ENCODE measurements around the gene PRUNE2.

The PRUNE2 gene

DNA sequence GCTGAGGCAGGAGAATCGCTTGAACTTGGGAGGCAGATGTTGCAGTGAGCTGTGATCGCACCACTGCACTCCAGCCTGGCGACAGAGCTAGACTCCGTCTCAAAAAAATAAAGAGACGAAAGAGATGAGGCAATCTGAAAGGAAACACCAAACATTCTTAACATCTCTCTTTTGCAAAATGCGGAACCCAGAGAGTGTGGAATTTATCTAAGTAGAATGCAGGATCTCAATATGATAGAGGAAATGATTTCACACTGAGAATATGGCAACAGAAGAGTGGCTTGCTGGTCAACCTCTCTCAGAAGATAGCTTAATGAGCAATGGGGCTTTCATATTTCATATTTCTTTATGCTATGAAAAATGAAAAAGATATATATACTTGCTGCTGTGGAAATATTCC, 175.1 kb downstream of the PRUNE2 start:
- no peak for DNase-seq

- DNase-seq, result no peak
Observed at GRCh38 chr9:76729980-76730737, 175.8 kb downstream of the PRUNE2 start.

DNA sequence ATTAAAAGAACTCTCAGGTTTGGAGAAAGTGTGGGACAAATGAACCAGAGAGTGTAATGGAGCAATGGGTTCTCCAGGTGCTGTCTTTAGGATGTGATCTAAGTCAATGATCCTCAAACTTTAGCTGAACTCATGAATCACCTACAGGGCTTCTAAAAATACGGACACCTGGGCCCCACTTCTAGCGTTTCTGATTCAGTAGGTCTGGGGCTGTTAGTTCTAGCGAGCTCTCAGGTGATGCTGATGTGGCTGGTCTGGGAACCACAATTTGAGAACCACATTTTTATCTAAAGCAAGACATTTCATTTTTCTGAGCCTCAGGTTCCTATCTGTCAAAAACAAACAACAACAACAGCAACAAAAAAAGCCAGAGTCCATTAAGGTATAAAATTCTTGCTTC, 176.8 kb downstream of the PRUNE2 start:
- DNase-seq, result no peak

- no peak for DNase-seq
Observed at GRCh38 chr9:76725885-76726284, 180.0 kb downstream of the PRUNE2 start.

DNA sequence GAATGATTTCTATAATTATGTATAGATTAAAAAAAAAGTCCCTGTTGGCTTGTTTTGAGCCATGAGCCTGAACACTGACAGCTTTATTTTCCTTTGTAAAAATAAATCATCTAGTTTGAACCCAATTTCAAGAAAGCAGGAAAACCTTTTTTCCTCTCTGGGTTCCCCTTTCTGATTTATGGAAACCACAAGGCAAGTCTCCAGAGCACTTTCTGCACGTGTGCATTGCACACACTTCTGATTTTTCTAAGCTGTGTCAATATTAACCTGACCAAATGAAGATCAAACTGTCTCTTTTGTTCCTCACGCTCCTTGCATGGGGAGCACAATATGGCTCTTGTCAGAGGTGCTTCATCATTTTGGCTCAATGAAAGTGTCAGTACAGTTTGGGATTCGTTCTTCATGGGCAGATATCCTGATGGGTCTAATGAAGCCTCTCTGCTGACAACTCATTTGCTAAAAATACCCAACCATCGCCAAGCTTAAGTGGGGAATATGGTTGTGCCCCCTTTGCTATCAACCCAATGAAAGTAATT, 180.8 kb downstream of the PRUNE2 start:
- no peak for DNase-seq

DNA sequence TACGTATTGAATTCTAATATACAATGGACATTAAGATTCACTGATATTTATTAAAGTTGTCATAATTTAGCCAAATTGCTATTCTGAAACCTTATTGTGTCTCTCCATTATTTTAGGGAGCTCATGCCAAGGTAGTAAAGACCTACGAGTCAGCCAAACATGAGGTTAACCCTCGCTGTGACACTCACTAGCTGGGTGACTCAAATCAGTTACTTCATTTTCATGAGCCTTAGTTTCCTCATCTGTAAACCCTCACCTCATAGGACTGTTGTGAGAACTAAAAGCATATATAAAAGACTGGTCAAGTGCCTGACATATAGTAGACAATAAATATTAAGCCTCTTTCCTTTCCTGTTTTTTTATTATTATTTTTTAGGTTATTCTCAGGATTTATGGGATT, 185.7 kb downstream of the PRUNE2 start:
- DNase-seq, result no peak

- no peak for DNase-seq
Observed at GRCh38 chr9:76718166-76718565, 187.7 kb downstream of the PRUNE2 start.

GRCh38 chr9:76717613-76718012, 188.3 kb downstream of the PRUNE2 start:
- DNase-seq, result no peak

GRCh38 chr9:76717176-76717575, 188.7 kb downstream of the PRUNE2 start:
- no peak for DNase-seq

GRCh38 chr9:76716085-76716672, 189.7 kb downstream of the PRUNE2 start:
- DNase-seq, result no peak

- no peak for DNase-seq
Observed at GRCh38 chr9:76713381-76713780, 192.5 kb downstream of the PRUNE2 start.

- DNase-seq, result no peak
Observed at GRCh38 chr9:76709020-76709419, 196.9 kb downstream of the PRUNE2 start.

GRCh38 chr9:76707510-76707909, 198.4 kb downstream of the PRUNE2 start:
- DNase-seq, result no peak

DNA sequence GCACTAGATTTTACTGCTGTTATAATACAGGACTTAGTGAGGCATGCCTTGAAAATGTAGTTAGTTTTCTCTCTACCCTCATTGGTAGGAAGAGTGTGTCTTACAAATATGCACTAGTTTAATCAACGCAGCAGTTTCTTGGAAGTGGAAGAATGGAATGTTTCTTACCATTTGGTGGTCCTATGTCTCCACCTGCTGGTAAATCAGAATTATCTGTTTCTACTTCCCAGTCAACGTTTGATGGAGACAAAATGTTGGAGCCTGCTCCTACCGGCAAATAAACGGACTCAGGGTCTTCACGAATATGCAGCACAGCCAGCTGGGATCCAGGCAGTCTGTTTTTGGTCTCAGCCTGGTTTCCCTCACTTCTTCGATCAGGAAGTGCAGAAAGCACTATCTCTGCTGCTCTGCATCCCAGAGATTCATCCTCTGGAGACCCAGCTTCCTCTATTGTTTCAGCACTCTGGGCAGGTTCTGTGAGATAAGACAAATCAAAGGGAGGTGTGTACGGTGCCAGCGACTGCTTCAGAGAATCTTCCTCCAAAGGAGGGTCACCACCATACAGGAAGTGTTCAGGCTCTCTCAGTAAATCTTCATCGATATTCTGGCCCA, 201.2 kb downstream of the PRUNE2 start:
- DNase-seq, result no peak

DNA sequence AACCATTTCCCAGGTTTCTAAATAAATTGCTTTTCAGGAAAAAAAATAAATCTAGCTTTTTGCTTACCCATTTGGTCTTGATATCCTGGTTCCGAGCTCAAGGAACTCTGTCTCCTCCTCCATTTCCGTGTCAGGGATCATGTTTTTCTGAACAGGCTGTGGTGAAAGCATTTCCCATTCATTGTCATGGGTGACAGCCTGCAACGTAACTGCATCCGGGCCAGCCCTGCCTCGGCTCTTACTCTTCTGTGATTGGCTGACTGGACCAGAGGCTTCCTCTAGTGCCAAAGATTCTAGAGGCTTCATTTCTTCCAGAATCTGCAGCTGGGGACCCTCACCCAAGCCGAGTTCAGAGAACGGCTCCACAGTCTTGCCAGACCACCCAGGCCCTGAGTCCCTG, 202.6 kb downstream of the PRUNE2 start:
- DNase-seq, result no peak

DNA sequence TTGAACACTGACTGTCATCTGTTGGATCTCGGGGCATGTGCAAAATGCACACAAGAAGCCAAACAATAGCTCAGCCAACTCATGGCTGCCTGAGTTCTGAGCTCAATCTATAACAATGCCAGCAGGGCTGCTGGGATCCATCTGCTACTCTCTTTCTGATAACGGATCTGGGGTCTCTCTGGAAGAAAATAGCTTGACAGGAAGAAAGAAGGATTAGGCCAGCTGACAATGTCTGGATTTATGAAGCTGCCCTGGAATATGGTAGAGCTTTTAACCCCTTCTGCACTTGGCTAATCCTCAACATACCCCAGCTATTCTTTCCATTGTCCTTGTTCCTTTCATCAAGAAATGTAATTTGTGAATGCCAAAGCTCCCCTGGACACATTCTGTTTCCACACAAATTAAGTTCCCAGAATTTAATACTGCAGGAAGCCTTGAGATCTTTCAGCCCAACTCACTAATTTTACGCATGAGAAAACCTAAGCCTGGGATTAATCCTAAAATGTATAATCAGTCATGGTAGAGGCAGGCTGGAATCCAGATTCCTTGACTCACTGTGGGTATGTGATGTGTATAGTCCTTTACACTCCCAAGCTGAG, 204.4 kb downstream of the PRUNE2 start:
- no peak for DNase-seq

- no peak for DNase-seq
Observed at GRCh38 chr9:76700916-76701315, 205.0 kb downstream of the PRUNE2 start.

GRCh38 chr9:76699971-76700370, 205.9 kb downstream of the PRUNE2 start:
- no peak for DNase-seq

DNA sequence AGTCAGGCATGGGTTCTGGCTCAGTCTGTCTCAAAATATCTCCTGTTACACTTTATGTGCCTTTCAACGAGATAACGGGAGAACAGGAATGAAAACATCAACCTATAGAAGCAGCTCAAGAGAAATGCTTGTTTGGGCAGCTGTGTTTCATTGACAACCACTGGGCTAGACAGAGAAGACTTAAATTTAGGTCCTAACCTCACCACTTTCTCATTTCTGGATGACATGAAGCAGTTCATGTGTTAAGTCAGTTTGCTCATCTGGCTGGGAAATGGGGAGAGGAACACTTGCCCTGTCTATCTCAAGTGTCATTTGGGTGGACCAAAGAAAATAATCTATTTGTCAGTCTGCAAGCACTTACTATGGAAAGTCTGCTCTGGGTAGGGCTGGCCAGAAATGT, 208.4 kb downstream of the PRUNE2 start:
- DNase-seq, result no peak

- DNase-seq, result no peak
Observed at GRCh38 chr9:76697081-76697480, 208.8 kb downstream of the PRUNE2 start.

GRCh38 chr9:76693912-76694311, 212.0 kb downstream of the PRUNE2 start:
- DNase-seq, result no peak

GRCh38 chr9:76692458-76693129, 213.3 kb downstream of the PRUNE2 start:
- DNase-seq, result no peak

All from stimulated activated CD4-positive, alpha-beta T cell treated with anti-CD3 and anti-CD28 coated beads, Interleukin-4, amount 100 ng/mL, for 24 hours (primary cell).